ENCODE results near the gene ERVMER34-1.

Gene ERVMER34-1

DNA sequence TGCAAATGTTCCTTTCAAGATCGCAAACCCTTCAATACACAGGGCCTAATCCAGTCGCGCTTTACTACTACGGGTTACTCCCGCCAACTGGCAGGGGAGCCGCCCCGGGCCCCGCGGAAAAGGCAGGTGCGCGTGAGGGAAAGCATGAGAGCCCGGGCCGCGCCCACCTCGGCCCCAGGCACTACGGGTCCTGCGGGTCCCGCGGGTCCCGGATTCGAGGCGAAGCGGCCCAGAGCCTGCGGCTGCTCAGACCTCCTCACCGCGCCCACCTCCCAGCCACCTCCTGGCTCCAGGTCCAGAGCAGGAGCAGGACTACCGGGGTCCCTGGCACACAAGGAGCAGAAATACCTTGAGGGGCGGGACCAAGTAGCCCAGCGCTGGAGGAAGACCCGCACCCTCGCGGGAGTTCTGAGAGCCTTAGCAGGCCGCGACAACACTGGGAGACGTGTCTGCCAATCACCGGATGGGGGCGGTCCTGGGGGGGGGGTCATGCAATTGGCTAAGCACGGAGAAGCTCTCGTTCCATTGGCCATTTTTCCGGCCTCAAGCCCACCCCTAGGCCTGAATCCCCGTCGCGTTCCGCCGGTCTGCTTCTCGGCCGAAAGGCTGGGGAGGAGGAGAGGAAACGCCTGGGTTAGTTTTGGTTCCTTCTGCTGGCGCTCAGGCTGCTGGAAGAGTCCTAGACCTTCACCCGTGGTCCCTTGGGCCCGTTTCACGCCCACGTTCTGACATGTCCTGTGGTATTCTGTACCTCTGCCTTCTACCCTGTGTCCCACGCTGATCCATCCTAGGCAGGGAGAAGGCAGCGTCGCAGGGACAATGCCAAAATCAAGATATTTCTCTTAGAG, 29.0 kb downstream of the ERVMER34-1 start:
- Histone ChIP-seq H3K4me1 (ENCODE audit: low read length) (peaks cover 14% of the 10 kb centered on the region), H3K27ac (ENCODE audit: low read length) (peak overlapping the region; percentile 63), H3K27me3 (ENCODE audit: low read depth, low read length) (no peaks in the 10 kb centered on the region), H2AFZ (ENCODE audit: low read depth, low read length) (peak overlapping the region; percentile 89), H3K4me2 (ENCODE audit: low read length) (peak overlapping the region; percentile 79), H4K20me1 (ENCODE audit: insufficient read depth, low read length) (no peaks in the 10 kb centered on the region), H3K79me2 (ENCODE audit: low read length) (no peaks in the 10 kb centered on the region), H3K4me3 (ENCODE audit: low read length) (peak overlapping the region; percentile 83), H3K36me3 (replicated peaks; ENCODE audit: low read depth, low read length) (peaks cover 17% of the 10 kb centered on the region), H3K9ac (ENCODE audit: low read length) (peak overlapping the region; percentile 81), H3K9me3 (ENCODE audit: insufficient read depth, low read length) (no peaks in the 10 kb centered on the region)
- TF ChIP-seq, protein P1, sequence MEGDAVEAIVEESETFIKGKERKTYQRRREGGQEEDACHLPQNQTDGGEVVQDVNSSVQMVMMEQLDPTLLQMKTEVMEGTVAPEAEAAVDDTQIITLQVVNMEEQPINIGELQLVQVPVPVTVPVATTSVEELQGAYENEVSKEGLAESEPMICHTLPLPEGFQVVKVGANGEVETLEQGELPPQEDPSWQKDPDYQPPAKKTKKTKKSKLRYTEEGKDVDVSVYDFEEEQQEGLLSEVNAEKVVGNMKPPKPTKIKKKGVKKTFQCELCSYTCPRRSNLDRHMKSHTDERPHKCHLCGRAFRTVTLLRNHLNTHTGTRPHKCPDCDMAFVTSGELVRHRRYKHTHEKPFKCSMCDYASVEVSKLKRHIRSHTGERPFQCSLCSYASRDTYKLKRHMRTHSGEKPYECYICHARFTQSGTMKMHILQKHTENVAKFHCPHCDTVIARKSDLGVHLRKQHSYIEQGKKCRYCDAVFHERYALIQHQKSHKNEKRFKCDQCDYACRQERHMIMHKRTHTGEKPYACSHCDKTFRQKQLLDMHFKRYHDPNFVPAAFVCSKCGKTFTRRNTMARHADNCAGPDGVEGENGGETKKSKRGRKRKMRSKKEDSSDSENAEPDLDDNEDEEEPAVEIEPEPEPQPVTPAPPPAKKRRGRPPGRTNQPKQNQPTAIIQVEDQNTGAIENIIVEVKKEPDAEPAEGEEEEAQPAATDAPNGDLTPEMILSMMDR (IDR thresholded peaks at IDR 0.05; ENCODE audit: low read depth, low read length), result no peak
- TF ChIP-seq EZH2phosphoT487 (IDR thresholded peaks at IDR 0.05; ENCODE audit: low read depth), result no peak

DNA sequence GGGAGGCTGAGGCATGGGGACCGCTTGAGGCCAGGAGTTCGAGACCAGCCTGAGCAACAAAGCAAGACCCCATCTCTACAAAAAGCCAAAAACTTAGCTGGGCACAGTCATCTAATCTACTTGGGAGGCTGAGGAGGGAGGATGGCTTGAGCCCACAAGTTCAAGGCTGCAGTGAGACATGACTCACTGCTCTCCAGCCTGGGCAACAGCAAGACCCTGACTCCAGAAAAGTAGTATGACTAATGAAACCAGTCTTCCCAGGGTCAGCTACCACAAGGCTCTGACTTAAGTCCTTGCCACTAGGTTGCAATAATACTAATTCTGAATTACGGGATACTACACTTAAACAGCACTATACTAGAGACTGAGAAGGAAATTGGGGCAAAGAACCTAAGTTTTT, 33.1 kb downstream of the ERVMER34-1 start:
- no peaks in the 10 kb centered on the region for H3K27me3 ChIP-seq (ENCODE audit: low read depth, low read length)
- no peak overlapping the region for H3K4me3 ChIP-seq (ENCODE audit: low read length)
- no peak overlapping the region for H3K9ac ChIP-seq (ENCODE audit: low read length)
- H3K4me2 ChIP-seq (ENCODE audit: low read length), result no peak overlapping the region
- no peak for TF ChIP-seq EZH2phosphoT487 (IDR thresholded peaks at IDR 0.05; ENCODE audit: low read depth)
- TF ChIP-seq, protein P1 (IDR thresholded peaks at IDR 0.05; ENCODE audit: low read depth, low read length), result no peak
- H3K4me1 ChIP-seq (ENCODE audit: low read length), result peaks cover 53% of the 10 kb centered on the region
- H4K20me1 ChIP-seq (ENCODE audit: insufficient read depth, low read length), result peaks cover 20% of the 10 kb centered on the region
- H3K9me3 ChIP-seq (ENCODE audit: insufficient read depth, low read length), result no peaks in the 10 kb centered on the region
- H3K36me3 ChIP-seq (replicated peaks; ENCODE audit: low read depth, low read length), result peaks cover 56% of the 10 kb centered on the region
- peak overlapping the region; percentile 29 for H3K27ac ChIP-seq (ENCODE audit: low read length)
- H3K79me2 ChIP-seq (ENCODE audit: low read length), result peaks cover 31% of the 10 kb centered on the region
- H2AFZ ChIP-seq (ENCODE audit: low read depth, low read length), result no peak overlapping the region

DNA sequence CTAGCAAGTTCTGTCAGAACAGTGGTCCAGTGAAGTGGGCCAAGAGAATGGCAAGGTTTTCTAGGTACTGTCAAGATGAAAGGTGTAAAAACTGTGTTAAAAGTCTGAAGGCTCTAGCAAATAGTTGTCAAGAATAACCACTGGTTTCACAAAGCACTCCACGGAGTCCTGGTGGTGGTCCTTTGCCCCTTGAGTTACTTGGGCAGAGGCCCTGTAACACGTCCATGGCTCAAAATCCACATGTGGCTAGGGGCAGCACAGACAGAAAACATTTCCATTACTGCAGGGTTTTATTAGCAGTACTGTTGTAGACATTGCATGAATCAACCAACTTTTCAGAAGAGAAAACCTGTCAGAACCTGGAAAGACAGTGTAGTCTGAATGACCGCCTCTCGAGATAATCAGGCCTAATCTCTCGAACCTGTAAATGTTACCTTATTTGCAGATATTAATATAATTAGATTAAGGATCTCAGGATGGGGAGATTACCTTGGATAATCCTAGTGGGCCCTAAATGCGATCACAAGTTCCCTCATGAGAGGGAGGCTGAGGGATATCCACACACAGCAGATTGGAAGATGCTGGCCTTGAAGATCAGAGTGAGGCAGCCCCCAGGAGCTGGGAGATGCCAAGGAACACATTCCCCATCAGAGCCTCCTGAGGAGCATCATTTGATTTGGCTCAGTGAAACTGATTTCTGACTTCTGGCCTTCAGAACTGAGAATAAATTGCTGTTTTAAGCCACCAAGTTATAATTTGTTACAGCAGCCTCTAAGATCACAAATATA, 34.7 kb downstream of the ERVMER34-1 start:
- H3K4me2 ChIP-seq (ENCODE audit: low read length), result peak overlapping the region; percentile 99
- peaks cover 20% of the 10 kb centered on the region for H4K20me1 ChIP-seq (ENCODE audit: insufficient read depth, low read length)
- H2AFZ ChIP-seq (ENCODE audit: low read depth, low read length), result no peak overlapping the region
- peak overlapping the region; percentile 85 for H3K27ac ChIP-seq (ENCODE audit: low read length)
- peaks cover 48% of the 10 kb centered on the region for H3K4me1 ChIP-seq (ENCODE audit: low read length)
- H3K4me3 ChIP-seq (ENCODE audit: low read length), result 0 out of 2 replicates have a peak overlapping the region, but pooled peaks have one; percentile 10
- H3K9me3 ChIP-seq (ENCODE audit: insufficient read depth, low read length), result no peaks in the 10 kb centered on the region
- TF ChIP-seq, protein P1 (IDR thresholded peaks at IDR 0.05; ENCODE audit: low read depth, low read length), result no peak
- TF ChIP-seq EZH2phosphoT487 (IDR thresholded peaks at IDR 0.05; ENCODE audit: low read depth), result no peak
- no peaks in the 10 kb centered on the region for H3K27me3 ChIP-seq (ENCODE audit: low read depth, low read length)
- no peak overlapping the region for H3K9ac ChIP-seq (ENCODE audit: low read length)
- H3K36me3 ChIP-seq (replicated peaks; ENCODE audit: low read depth, low read length), result peaks cover 58% of the 10 kb centered on the region
- peaks cover 39% of the 10 kb centered on the region for H3K79me2 ChIP-seq (ENCODE audit: low read length)

DNA sequence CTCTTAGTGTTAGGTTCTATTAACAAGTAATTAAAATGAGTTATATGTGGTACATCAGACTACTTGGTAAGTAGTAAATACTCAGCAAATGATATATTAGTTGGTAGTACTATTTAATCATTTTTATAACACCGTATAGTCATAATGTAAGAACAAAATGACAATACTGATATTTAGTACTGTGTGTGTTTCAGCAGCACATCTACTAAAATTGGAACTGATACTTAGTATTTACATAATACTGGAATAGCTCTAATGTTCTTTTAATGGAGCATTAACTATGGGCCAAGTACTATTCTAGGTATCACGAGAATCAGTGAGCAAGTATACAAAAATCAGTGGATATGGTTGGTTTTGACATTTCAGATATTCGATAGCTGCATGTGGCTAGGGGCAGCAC, 35.3 kb downstream of the ERVMER34-1 start:
- no peak for TF ChIP-seq EZH2phosphoT487 (IDR thresholded peaks at IDR 0.05; ENCODE audit: low read depth)
- TF ChIP-seq, protein P1 (IDR thresholded peaks at IDR 0.05; ENCODE audit: low read depth, low read length), result no peak
- Histone ChIP-seq H3K4me3 (ENCODE audit: low read length) (peak overlapping the region; percentile 89), H3K4me1 (ENCODE audit: low read length) (peaks cover 53% of the 10 kb centered on the region), H3K79me2 (ENCODE audit: low read length) (peaks cover 44% of the 10 kb centered on the region), H3K9me3 (ENCODE audit: insufficient read depth, low read length) (no peaks in the 10 kb centered on the region), H2AFZ (ENCODE audit: low read depth, low read length) (no peak overlapping the region), H3K27me3 (ENCODE audit: low read depth, low read length) (no peaks in the 10 kb centered on the region), H3K9ac (ENCODE audit: low read length) (peak overlapping the region; percentile 22; the same call in 1 of the 2 replicates), H3K4me2 (ENCODE audit: low read length) (peak overlapping the region; percentile 99), H3K27ac (ENCODE audit: low read length) (peak overlapping the region; percentile 85), H4K20me1 (ENCODE audit: insufficient read depth, low read length) (peaks cover 20% of the 10 kb centered on the region), H3K36me3 (replicated peaks; ENCODE audit: low read depth, low read length) (peaks cover 58% of the 10 kb centered on the region)
